SK-N-SH treated with all-trans-retinoic acid at 6 μM for 48 hours (cell line): Measurements from ENCODE around the gene RNASE11.

Experiments used
- ATAC-seq: fragments of 200-7000 bp; cut with Tn5 transposase; 3 replicates; pipeline ENCODE4 v1.9.1; 2020; ENCODE audit warnings: mild to moderate bottlenecking, moderate library complexity
- ARNTL ChIP-seq: fragments of 450-650 bp; formaldehyde crosslinking; IDR thresholded peaks from 2 replicates; pipeline ENCODE4 v1.5.0; 2020; ENCODE audit warnings: low read depth, mild to moderate bottlenecking, moderate library complexity, borderline replicate concordance
- CREB5 ChIP-seq: fragments of 250-450 bp; sonication (Bioruptor Pico); IDR thresholded peaks from 2 replicates; pipeline ENCODE4 v1.5.1; 2020; ENCODE audit warnings: low read depth, mild to moderate bottlenecking, moderate library complexity
- CSDC2 ChIP-seq: fragments of 250-450 bp; sonication (Bioruptor Pico); IDR thresholded peaks from 2 replicates; pipeline ENCODE4 v1.5.0; 2020; ENCODE audit warnings: mild to moderate bottlenecking, moderate library complexity
- CSRNP3 ChIP-seq: fragments of 250-450 bp; sonication (Bioruptor Pico); IDR thresholded peaks from 2 replicates; pipeline ENCODE4 v1.5.1; 2021; ENCODE audit warnings: mild to moderate bottlenecking, moderate library complexity
- ESRRG ChIP-seq: fragments of 250-450 bp; sonication (Bioruptor Pico); IDR thresholded peaks from 2 replicates; pipeline ENCODE4 v1.6.1; 2021; ENCODE audit warnings: mild to moderate bottlenecking
- GLIS3 ChIP-seq: fragments of 250-450 bp; sonication (Bioruptor Pico); IDR thresholded peaks from 2 replicates; pipeline ENCODE4 v1.5.0; 2020; ENCODE audit warnings: mild to moderate bottlenecking, moderate library complexity
- ISL1 ChIP-seq: fragments of 250-450 bp; sonication (Bioruptor Pico); IDR thresholded peaks from 2 replicates; pipeline ENCODE4 v2.1.2; 2022; ENCODE audit warnings: mild to moderate bottlenecking, moderate library complexity
- OSR1 ChIP-seq: fragments of 250-450 bp; sonication (Bioruptor Pico); IDR thresholded peaks from 2 replicates; pipeline ENCODE4 v1.8.0; 2022; ENCODE audit warnings: moderate library complexity, mild to moderate bottlenecking, inconsistent platforms
- PATZ1 ChIP-seq: fragments of 250-450 bp; sonication (Bioruptor Pico); IDR thresholded peaks from 2 replicates; pipeline ENCODE4 v1.8.0; 2020; ENCODE audit warnings: mild to moderate bottlenecking, moderate library complexity, borderline replicate concordance
- POU6F1 ChIP-seq: fragments of 250-450 bp; sonication (Bioruptor Pico); IDR thresholded peaks from 2 replicates; pipeline ENCODE4 v1.8.0; 2021; ENCODE audit warnings: low read depth, mild to moderate bottlenecking, moderate library complexity, borderline replicate concordance
- RARB ChIP-seq: fragments of 250-450 bp; sonication (Bioruptor Pico); IDR thresholded peaks from 2 replicates; pipeline ENCODE4 v1.8.0; 2021; ENCODE audit warnings: mild to moderate bottlenecking, moderate library complexity
- TCF4 ChIP-seq: fragments of 250-450 bp; sonication (Bioruptor Pico); IDR thresholded peaks from 2 replicates; pipeline ENCODE4 v1.8.0; 2021; ENCODE audit warnings: mild to moderate bottlenecking, moderate library complexity, borderline replicate concordance
- TOX ChIP-seq: fragments of 250-450 bp; sonication (Bioruptor Pico); IDR thresholded peaks from 2 replicates; pipeline ENCODE4 v1.8.0; 2021; ENCODE audit warnings: mild to moderate bottlenecking, moderate library complexity, borderline replicate concordance
- TSHZ2 ChIP-seq: fragments of 250-450 bp; sonication (Bioruptor Pico); IDR thresholded peaks from 2 replicates; pipeline ENCODE4 v1.5.0; 2020; ENCODE audit warnings: mild to moderate bottlenecking, moderate library complexity
- ZFP30 ChIP-seq: fragments of 450-650 bp; formaldehyde crosslinking; IDR thresholded peaks from 2 replicates; pipeline ENCODE4 v1.5.0; 2022; ENCODE audit warnings: mild to moderate bottlenecking, moderate library complexity
- ZNF565 ChIP-seq: fragments of 450-650 bp; formaldehyde crosslinking; conservative IDR thresholded peaks from 2 replicates; pipeline ENCODE4 v1.5.0; 2020; ENCODE audit warnings: low read depth, mild to moderate bottlenecking, moderate library complexity
- ZNF70 ChIP-seq: fragments of 450-650 bp; formaldehyde crosslinking; IDR thresholded peaks from 2 replicates; pipeline ENCODE4 v1.5.0; 2020; ENCODE audit warnings: mild to moderate bottlenecking, moderate library complexity

The RNASE11 gene

GRCh38 chr14:20632448-20632830 is 44.6 kb upstream of the RNASE11 start (continued):
- TF ChIP-seq ARNTL (no peak), TSHZ2 (CRISPR knock-in tag) (no peak), TCF4 (CRISPR knock-in tag) (no peak), PATZ1 (CRISPR knock-in tag) (no peak), GLIS3 (CRISPR knock-in tag) (no peak), ESRRG (CRISPR knock-in tag) (no peak)

- peak; percentile 75 for ATAC-seq
- TF ChIP-seq ZFP30 (CRISPR knock-in tag) (peak; percentile 58; the same call in 1 of the 2 replicates), OSR1 (CRISPR knock-in tag) (no peak)
- TF ChIP-seq, all 23 proteins: peak for 1
Observed at GRCh38 chr14:20631880-20632389, 44.1 kb upstream of the RNASE11 start.

GRCh38 chr14:20631023-20631879 is 43.5 kb upstream of the RNASE11 start:
- TF ChIP-seq CREB5 (CRISPR knock-in tag) (no peak), CSDC2 (CRISPR knock-in tag) (no peak), RARB (CRISPR knock-in tag) (no peak), TSHZ2 (CRISPR knock-in tag) (no peak), ISL1 (CRISPR knock-in tag) (no peak), ZNF565 (no peak), GLIS3 (CRISPR knock-in tag) (no peak), TOX (CRISPR knock-in tag) (no peak), POU6F1 (no peak), PATZ1 (CRISPR knock-in tag) (no peak), CSRNP3 (CRISPR knock-in tag) (no peak), ZNF70 (CRISPR knock-in tag) (no peak)
- ATAC-seq: peak; percentile 61
